ENCODE data around the gene G0S2. TPM values are rescaled to one million over a fixed set of nuclear protein-coding genes. Genes with fewer than 3 reads are reported as not detected.

Gene G0S2
- 2.4 to 4.1 TPM (median 3.1 TPM) in 5 replicates for total RNA-seq (2022; extraction: Qiagen RNA extraction; ENCODE audit: low read depth)

GRCh38 chr1:209674957-209675564 is at the start of gene G0S2:
G0S2 (plus strand) TSS chr1:209675412; CDS start chr1:209675685, 273 bp downstream.

GRCh38 chr1:209652121-209652735 is 23.0 kb upstream of the G0S2 start, which contains the start of gene LAMB3:
LAMB3 (minus strand) TSS chr1:209652425; CDS start chr1:209650944, 1,481 bp downstream.

GRCh38 chr1:209704584-209704983 is 29.4 kb downstream of the G0S2 start, which contains the start of gene HSD11B1:
HSD11B1 (plus strand) TSS chr1:209704846; CDS start chr1:209704943, 97 bp downstream.

Other genes with a start within 250 kb of the G0S2 start
- gene CAMK1G, start 91.7 kb upstream of the G0S2 start, total RNA-seq (2022; extraction: Qiagen RNA extraction; ENCODE audit: low read depth): 0.16 to 0.51 TPM (median 0.24 TPM) in 5 replicates
- 19.0 to 25.5 TPM (median 22.6 TPM) in 5 replicates for gene LAMB3, start 23.0 kb upstream of the G0S2 start, total RNA-seq (2022; extraction: Qiagen RNA extraction; ENCODE audit: low read depth)
- gene HSD11B1, start 29.4 kb downstream of the G0S2 start, total RNA-seq (2022; extraction: Qiagen RNA extraction; ENCODE audit: low read depth): not detected in 5 replicates
- not detected in 5 replicates for gene TRAF3IP3, start 80.6 kb downstream of the G0S2 start, total RNA-seq (2022; extraction: Qiagen RNA extraction; ENCODE audit: low read depth)
- gene C1orf74, start 109.1 kb downstream of the G0S2 start, total RNA-seq (2022; extraction: Qiagen RNA extraction; ENCODE audit: low read depth): 1.3 to 2.1 TPM (median 1.8 TPM) in 5 replicates
- 0.06 to 0.38 TPM (median 0.13 TPM) in 5 replicates for gene IRF6, start 130.7 kb downstream of the G0S2 start, total RNA-seq (2022; extraction: Qiagen RNA extraction; ENCODE audit: low read depth)
- gene UTP25, start 152.6 kb downstream of the G0S2 start, total RNA-seq (2022; extraction: Qiagen RNA extraction; ENCODE audit: low read depth): 11.6 to 14.1 TPM (median 13.3 TPM) in 5 replicates